WTC11 (cell line): ENCODE data around the gene TBRG4. TPM values are rescaled to one million over a fixed set of nuclear protein-coding genes. Genes with fewer than 3 reads are reported as not detected.

Experiments used
- ATAC-seq: fragments of 200-7000 bp; cut with Tn5 transposase; 2 replicates; pipeline ENCODE4 v1.10.0; 2021; ENCODE audit warnings: mild to moderate bottlenecking, moderate library complexity
- CTCF ChIA-PET: fragments of 300-600 bp; sonication (Branson Sonifier 250); formaldehyde crosslinking; loops from one replicate; lab custom pipeline; 2021; ENCODE audit warnings: antibody characterized with exemption; lab: Charles Lee
- POLR2A ChIA-PET: fragments of 350-600 bp; sonication (Branson Sonifier 250); formaldehyde crosslinking; loops from one replicate; lab custom pipeline; 2021; ENCODE audit warnings: antibody characterized with exemption; lab: Charles Lee
- DNase-seq: peaks from one replicate; pipeline ENCODE4 v3.0.0; 2021; ENCODE audit warnings: low spot score
- H3K27ac Mint-ChIP-seq: 2 replicates; pipeline ENCODE4 v1.8.0; 2021; ENCODE audit warnings: mixed read lengths
- H3K27me3 Mint-ChIP-seq: 2 replicates; pipeline ENCODE4 v1.8.0; 2021; ENCODE audit warnings: low read depth, mild to moderate bottlenecking, moderate library complexity, mixed read lengths
- H3K36me3 Mint-ChIP-seq: 2 replicates; pipeline ENCODE4 v1.8.0; 2021; ENCODE audit warnings: mixed read lengths
- H3K4me1 Mint-ChIP-seq: 2 replicates; pipeline ENCODE4 v1.8.0; 2022; ENCODE audit warnings: mixed read lengths
- H3K4me3 Mint-ChIP-seq: 2 replicates; pipeline ENCODE4 v1.8.0; 2021; ENCODE audit warnings: mild to moderate bottlenecking, moderate library complexity, mixed read lengths
- H3K9me3 Mint-ChIP-seq: 2 replicates; pipeline ENCODE4 v1.8.0; 2021; ENCODE audit warnings: mixed read lengths
- ARID4B ChIP-seq: sonication (generic); formaldehyde crosslinking; IDR thresholded peaks from 2 replicates; pipeline ENCODE4 v1.8.0; 2023; ENCODE audit warnings: missing genetic modification reagents, mild to moderate bottlenecking, borderline replicate concordance
- ESRRA ChIP-seq: sonication (generic); formaldehyde crosslinking; IDR thresholded peaks from 2 replicates; pipeline ENCODE4 v1.8.1; 2022; ENCODE audit warnings: mild to moderate bottlenecking, missing genetic modification reagents, borderline replicate concordance
- GABPB1 ChIP-seq: sonication (generic); formaldehyde crosslinking; IDR thresholded peaks from 2 replicates; pipeline ENCODE4 v1.8.1; 2023; ENCODE audit warnings: mild to moderate bottlenecking, missing genetic modification reagents
- MAX ChIP-seq: sonication (generic); formaldehyde crosslinking; IDR thresholded peaks from 2 replicates; pipeline ENCODE4 v1.8.0; 2022; ENCODE audit warnings: mild to moderate bottlenecking, missing genetic modification reagents
- NR1H2 ChIP-seq: sonication (generic); formaldehyde crosslinking; IDR thresholded peaks from 2 replicates; pipeline ENCODE4 v1.9.0; 2021; ENCODE audit warnings: mild to moderate bottlenecking, moderate library complexity, missing genetic modification reagents
- OVOL2 ChIP-seq: fragments of 250-450 bp; sonication (Bioruptor Pico); IDR thresholded peaks from 2 replicates; pipeline ENCODE4 v1.9.0; 2021; ENCODE audit warnings: mild to moderate bottlenecking, borderline replicate concordance
- PRDM15 ChIP-seq: sonication (generic); formaldehyde crosslinking; IDR thresholded peaks from 2 replicates; pipeline ENCODE4 v1.8.0; 2022; ENCODE audit warnings: missing genetic modification reagents
- ZNF121 ChIP-seq: sonication (generic); formaldehyde crosslinking; IDR thresholded peaks from 2 replicates; pipeline ENCODE4 v1.8.0; 2023; ENCODE audit warnings: missing genetic modification reagents
- ZNF512 ChIP-seq: sonication (generic); formaldehyde crosslinking; IDR thresholded peaks from 2 replicates; pipeline ENCODE4 v1.8.1; 2022; ENCODE audit warnings: missing genetic modification reagents, borderline replicate concordance
- total RNA-seq: library from RNA; stranded (reverse); gene quantifications from 3 replicates; pipeline ENCODE4 v1.2.3, GENCODE V29; 2021

The TBRG4 gene
- total RNA-seq, 1 experiment from 2014 or later, result 167 TPM

- Mint-ChIP-seq H3K4me3 (no peak overlapping the region), H3K9me3 (0 out of 2 replicates have a peak, but pooled peaks cover 5% of the 10 kb centered on the region), H3K36me3 (no peaks in the 10 kb centered on the region; the same call in 1 of the 2 replicates), H3K4me1 (no peaks in the 10 kb centered on the region), H3K27me3 (no peaks in the 10 kb centered on the region), H3K27ac (no peak overlapping the region)
- POLR2A ChIA-PET, result no interaction called here
- DNase-seq (peak; percentile 7), ATAC-seq (no peak)
- TF ChIP-seq ARID4B (CRISPR knock-in tag), result no peak
- no peak for TF ChIP-seq PRDM15
- no peak for TF ChIP-seq NR1H2 (CRISPR knock-in tag)
- CTCF ChIA-PET, result interaction anchor here (1.1 to 1.2 kb wide), 2 partner anchors 55 to 107 kb away, joined by 3 to 6 read pairs; no protein-coding TSS in a partner anchor
These were observed 31.1 kb downstream of the TBRG4 start for GRCh38 chr7:45080265-45080957.

GRCh38 chr7:45078125-45078681, 33.3 kb downstream of the TBRG4 start:
- DNase-seq, result peak; percentile 12
- no peak for TF ChIP-seq MAX (CRISPR knock-in tag)
- no peak for TF ChIP-seq GABPB1 (CRISPR knock-in tag)
- no peak for TF ChIP-seq ESRRA (CRISPR knock-in tag)
- peaks cover 10% of the 10 kb centered on the region for H3K36me3 Mint-ChIP-seq

GRCh38 chr7:45077579-45077978, 33.9 kb downstream of the TBRG4 start:
- Mint-ChIP-seq H3K27me3 (no peaks in the 10 kb centered on the region), H3K4me1 (no peaks in the 10 kb centered on the region), H3K36me3 (peaks cover 12% of the 10 kb centered on the region), H3K9me3 (0 out of 2 replicates have a peak, but pooled peaks cover 5% of the 10 kb centered on the region), H3K4me3 (no peak overlapping the region), H3K27ac (no peak overlapping the region)
- ChIA-PET CTCF (no interaction called here), POLR2A (no interaction called here)
- no peak for TF ChIP-seq ZNF121 (CRISPR knock-in tag)
- no peak for TF ChIP-seq OVOL2 (CRISPR knock-in tag)
- no peak for TF ChIP-seq ZNF512 (CRISPR knock-in tag)
- DNase-seq (no peak), ATAC-seq (no peak)

More at GRCh38 chr7:45078125-45078681, 33.3 kb downstream of the TBRG4 start:
- ChIA-PET POLR2A (no interaction called here), CTCF (no interaction called here)
- Mint-ChIP-seq H3K4me1 (no peaks in the 10 kb centered on the region), H3K27ac (no peak overlapping the region), H3K4me3 (no peak overlapping the region), H3K27me3 (no peaks in the 10 kb centered on the region), H3K9me3 (0 out of 2 replicates have a peak, but pooled peaks cover 5% of the 10 kb centered on the region)
- ATAC-seq, result no peak
